ENCODE measurements around the gene SCLY. TPM values are rescaled to one million over a fixed set of nuclear protein-coding genes. Genes with fewer than 3 reads are reported as not detected.

The SCLY gene
- total RNA-seq, 4 donors from 2014 or later: 8.5 to 16.0 (median 11.2) TPM

- no peak for TF ChIP-seq CTCF (IDR thresholded peaks at IDR 0.05; ENCODE audit: low read depth)
These were observed 1.3 kb upstream of the SCLY start for GRCh38 chr2:238059505-238059904.

- TF ChIP-seq CTCF (IDR thresholded peaks at IDR 0.05; ENCODE audit: low read depth): no peak
These were observed 682 bp upstream of the SCLY start for GRCh38 chr2:238060096-238060541.

DNA sequence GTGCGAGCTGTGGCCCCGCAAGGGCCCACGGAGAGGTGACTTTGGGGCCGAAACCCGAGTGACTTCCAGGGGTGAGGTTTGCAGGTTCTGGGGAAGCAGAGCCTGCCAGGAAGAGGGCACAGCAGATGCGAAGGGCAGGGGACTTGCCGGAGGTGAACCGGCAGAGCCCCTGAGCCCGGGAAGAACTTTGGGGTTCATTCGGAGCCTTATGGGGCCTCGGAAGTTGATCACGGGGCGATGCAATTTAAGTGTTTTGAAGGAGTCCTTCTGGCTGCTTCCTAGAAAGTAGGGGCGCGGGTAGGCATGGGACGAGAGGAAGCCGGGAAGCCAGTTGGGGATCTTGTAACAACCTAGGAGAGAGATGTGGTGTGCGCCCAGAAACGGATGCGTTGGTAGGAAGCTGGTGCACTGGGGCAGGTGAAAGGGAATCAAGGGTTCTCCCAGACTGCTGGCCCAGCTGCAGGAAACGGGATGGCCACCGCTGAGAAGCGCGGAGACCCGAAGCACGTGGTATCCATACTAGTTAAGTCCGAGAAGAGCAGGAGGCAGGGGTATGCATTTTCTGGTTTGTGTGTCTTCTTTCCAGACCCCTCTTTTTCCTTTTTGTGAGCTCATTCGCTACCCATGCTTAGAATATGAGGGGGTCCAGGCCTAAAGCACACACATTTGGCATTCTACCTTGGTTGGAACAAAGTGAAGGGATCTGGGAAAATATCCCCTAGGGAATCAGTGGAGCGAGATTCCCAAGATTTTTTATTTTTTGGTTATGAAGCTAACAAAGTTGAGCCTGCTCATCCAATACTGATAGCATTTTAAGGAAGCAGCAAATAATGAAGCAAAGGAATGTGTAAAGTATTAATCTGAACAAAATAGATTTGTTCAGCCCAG, 758 bp downstream of the SCLY start:
- no peak for TF ChIP-seq CTCF (IDR thresholded peaks at IDR 0.05; ENCODE audit: low read depth)

GRCh38 chr2:238063414-238064189, 2.8 kb downstream of the SCLY start:
- no peak for TF ChIP-seq CTCF (IDR thresholded peaks at IDR 0.05; ENCODE audit: low read depth)

GRCh38 chr2:238064376-238064775, 3.6 kb downstream of the SCLY start:
- TF ChIP-seq CTCF (IDR thresholded peaks at IDR 0.05; ENCODE audit: low read depth): no peak

GRCh38 chr2:238065071-238065846, 4.5 kb downstream of the SCLY start:
- TF ChIP-seq CTCF (IDR thresholded peaks at IDR 0.05; ENCODE audit: low read depth): no peak
